H7 (cell line): ENCODE results near the gene HIVEP3. TPM values are rescaled to one million over a fixed set of nuclear protein-coding genes. Genes with fewer than 3 reads are reported as not detected.

Source experiments
- DNase-seq: peaks from one replicate; pipeline ENCODE4 v3.0.0; 2012
- H3K27me3 ChIP-seq: 2 replicates; pipeline ENCODE4 v1.6.0; 2011; ENCODE audit warnings: mild to moderate bottlenecking, low read length; ENCODE audit not compliant: control insufficient read depth, insufficient read depth
- H3K36me3 ChIP-seq: replicated peaks from 2 replicates; pipeline ENCODE4 v1.5.1; 2011; ENCODE audit warnings: low read length; ENCODE audit not compliant: control insufficient read depth, insufficient read depth
- H3K4me3 ChIP-seq: 2 replicates; pipeline ENCODE4 v1.5.1; 2011; ENCODE audit warnings: low read depth, mild to moderate bottlenecking, control low read depth, low read length, moderate library complexity; ENCODE audit not compliant: insufficient read depth
- total RNA-seq: library from RNA; depleted of rRNA; stranded (reverse); fragments of >200 nt; shearing (Covaris generic); gene quantifications from 2 replicates; pipeline ENCODE4 v1.2.3, GENCODE V29; 2014

The HIVEP3 gene
- total RNA-seq, 1 experiment from 2014 or later, result 1.8 TPM

DNA sequence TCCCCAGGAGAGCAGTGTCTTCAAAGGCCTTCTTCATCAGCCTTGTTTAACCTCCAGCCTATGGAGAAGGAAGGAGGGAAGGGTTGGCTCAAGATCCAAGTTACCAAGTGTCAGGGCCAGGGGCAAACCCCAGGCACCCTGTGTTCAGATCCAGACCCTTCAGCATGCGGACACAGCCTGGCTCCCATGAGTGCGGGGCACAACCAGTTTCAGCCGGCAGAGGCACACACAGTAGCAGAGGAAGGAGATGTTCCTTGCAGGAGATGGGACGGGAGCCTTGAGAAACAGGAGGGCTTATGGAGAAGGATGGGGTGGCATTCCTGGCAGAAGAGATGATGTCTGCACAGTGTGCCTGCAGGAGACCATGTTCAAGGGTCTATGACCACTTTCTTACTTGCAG is 272.5 kb downstream of the HIVEP3 start:
- H3K27me3 ChIP-seq, result no peaks in the 10 kb centered on the region; the same call in 1 of the 2 replicates
- DNase-seq, result no peak
- no peaks in the 10 kb centered on the region for H3K36me3 ChIP-seq
- no peak overlapping the region for H3K4me3 ChIP-seq

DNA sequence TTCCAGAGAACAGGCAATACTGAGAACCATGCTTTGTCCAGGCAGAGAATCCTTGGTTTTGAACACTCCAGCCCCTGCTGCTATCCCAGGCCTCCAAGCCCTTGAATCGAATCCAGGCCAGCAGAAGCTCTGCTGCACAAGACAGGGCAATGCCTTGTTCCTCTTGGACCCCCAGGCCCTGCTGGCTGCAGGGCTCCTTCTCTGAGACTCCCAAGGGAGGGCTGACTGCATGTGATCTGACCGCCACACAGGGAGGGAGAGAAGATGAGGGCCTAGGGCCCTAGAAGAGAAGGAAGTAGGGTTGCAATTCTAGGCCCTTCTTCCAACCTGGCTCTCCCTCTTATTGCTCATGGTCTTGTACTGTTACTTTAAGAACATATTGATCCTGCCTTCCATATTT is 273.7 kb downstream of the HIVEP3 start:
- Histone ChIP-seq H3K27me3 (no peaks in the 10 kb centered on the region; the same call in 1 of the 2 replicates), H3K36me3 (no peaks in the 10 kb centered on the region), H3K4me3 (no peak overlapping the region)
- DNase-seq, result no peak

DNA sequence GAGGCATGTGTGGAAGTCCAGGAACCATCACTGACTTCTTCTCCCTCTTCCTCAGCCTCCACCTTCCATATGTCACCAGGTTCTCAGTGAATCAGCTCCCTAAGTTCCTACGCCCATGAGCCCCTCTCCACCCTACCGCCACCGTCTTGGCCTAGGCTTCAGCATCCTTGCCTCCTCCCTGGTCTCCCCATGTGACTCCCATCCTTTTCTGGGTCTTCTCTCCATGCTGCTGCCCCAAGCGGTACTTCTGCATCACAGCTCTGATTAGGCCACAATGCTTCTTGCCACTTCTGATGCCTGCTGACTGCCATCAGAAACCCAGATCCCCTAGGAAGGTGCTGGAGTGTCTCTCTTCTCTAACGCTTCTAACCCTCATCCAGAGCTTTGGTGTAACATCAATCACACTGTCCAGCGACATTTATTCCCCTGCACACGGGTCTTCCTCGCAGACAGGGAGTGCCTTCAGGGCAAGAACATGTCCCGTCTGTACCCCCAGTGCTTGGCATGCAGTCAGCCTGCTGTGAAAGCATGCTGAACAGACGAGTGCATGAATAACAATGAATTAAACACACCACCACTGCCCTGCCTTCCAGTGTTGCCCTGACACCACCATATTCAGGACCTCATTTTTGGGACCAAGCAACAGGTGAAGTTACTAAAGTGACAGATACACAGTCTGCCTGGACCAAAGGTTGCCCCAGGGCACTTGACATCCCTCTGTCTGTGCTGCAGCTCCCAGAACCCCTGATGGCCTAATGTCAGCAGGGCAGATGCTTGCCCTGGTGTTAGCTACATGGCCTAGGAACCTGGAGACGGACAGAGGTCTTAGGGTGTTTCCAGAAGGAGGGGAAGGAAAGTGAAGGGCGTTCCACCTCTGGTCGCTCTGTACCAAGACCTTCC is 275.6 kb downstream of the HIVEP3 start:
- DNase-seq, result no peak
- H3K27me3 ChIP-seq, result no peaks in the 10 kb centered on the region; the same call in 1 of the 2 replicates

DNA sequence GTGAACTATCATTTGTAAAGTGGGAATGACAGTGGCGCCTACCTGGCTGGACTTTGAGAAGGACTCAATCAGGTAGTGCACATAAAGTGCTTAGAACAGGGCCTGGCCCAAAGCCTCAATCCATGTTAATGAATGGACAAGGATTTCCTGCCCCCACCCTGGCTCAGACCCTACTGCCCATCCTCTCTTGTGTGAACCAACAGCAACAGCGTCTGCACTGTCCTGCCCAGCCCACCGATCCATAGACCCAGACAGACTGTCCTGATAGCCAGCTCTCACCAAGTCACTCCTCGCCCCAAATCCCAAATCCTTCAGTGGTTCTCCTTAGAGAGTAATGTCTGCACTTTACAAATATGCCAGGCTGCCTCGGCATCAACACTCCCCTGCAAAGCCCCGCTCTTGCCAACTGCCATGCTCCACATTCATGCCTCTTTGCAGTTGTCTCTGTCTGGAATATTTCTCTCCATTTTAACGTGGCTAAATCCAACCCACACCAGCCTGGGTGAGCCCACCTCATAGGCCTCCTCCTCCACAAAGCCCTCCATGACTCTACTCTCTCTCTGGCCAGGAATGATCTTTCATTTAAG is 276.7 kb downstream of the HIVEP3 start:
- no peaks in the 10 kb centered on the region for H3K36me3 ChIP-seq
- H3K4me3 ChIP-seq, result no peak overlapping the region
- no peaks in the 10 kb centered on the region; the same call in 1 of the 2 replicates for H3K27me3 ChIP-seq
- no peak for DNase-seq

More for the DNA sequence above, 275.6 kb downstream of the HIVEP3 start:
- Histone ChIP-seq H3K4me3 (no peak overlapping the region), H3K36me3 (no peaks in the 10 kb centered on the region)

DNA sequence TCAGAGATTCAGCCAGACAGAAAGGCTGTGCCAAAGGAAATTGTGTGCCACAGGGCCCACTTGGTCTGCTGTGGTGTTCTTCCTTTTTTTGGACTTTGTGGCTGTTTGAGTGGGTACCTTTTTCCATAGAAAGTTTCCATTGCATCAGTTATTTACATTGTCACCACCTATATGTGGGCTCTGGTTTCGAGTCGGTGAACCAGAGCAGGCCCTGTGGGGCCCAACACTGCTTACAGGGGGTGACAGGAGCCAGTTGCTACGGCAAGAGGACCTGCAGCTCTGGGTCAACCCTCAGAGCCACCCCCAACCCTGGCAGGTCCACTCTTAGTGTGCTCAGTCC is 277.3 kb downstream of the HIVEP3 start:
- H3K27me3 ChIP-seq, result no peaks in the 10 kb centered on the region; the same call in 1 of the 2 replicates
- no peaks in the 10 kb centered on the region for H3K36me3 ChIP-seq
- no peak overlapping the region for H3K4me3 ChIP-seq
- no peak for DNase-seq

DNA sequence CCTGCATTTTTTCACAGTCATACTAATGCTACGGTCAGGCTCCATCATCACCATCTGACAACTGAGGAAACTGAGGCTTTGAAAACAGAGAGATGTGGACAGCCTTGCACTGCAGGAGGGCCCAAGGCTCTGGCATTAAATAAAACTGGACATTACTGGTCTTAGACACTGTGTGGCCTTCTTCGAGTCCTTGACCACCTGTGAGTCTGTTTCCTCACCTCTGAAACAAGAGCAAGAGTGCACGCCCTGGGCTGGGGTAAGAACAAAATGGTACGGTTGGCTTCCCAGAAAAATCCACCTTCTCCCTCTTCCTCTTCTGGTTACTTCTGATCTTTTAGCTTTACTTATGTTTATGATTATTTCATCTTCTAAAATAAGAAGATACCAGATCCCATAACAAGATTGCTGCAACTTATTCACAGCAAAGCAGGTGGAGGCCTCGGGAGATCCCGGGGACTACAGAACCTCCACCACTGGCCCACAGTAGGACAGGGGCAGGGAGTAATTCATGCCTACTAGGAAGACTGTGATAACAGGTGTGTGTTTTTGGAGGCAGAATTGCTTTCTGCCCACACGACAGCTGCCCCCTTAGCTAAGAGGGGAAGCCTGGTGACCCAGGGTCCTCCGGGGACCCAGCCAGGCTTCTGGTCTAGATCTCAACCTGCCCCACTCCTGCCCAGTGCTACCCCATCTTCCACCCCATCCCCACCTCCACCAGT is 277.8 kb downstream of the HIVEP3 start:
- DNase-seq, result no peak
- Histone ChIP-seq H3K4me3 (no peak overlapping the region), H3K36me3 (no peaks in the 10 kb centered on the region), H3K27me3 (no peaks in the 10 kb centered on the region)

DNA sequence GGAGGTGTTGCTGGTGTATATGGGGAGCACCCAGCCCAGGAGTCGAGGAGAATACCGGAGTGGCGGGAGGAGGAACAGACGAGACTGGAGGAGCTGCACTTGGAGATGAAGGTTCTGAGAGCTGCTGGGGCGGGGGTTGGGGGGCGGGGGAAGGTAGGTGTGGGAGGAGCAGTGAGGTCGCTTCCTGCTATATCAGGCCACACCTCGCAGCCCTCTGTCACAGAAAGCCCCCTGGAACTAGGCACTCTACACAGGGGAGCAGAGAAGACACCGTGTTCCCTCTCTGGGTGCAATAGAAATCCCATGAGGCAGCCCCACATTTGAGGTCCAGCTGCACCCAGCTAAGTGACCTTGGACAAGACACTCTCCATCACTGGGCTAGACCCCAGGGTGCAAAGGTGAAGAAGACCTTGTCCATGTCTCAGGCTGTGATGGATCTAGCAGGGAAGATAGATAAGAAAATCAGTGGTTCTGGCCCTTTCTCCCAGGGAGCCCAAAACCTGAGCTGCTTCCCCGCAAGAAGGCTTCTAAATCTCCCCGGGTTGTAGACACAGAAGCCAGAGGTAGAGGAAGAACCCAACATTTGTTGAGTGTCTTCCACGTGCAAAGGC is 278.5 kb downstream of the HIVEP3 start:
- DNase-seq, result no peak
- H3K27me3 ChIP-seq, result no peaks in the 10 kb centered on the region
- H3K4me3 ChIP-seq, result no peak overlapping the region
- no peaks in the 10 kb centered on the region for H3K36me3 ChIP-seq

DNA sequence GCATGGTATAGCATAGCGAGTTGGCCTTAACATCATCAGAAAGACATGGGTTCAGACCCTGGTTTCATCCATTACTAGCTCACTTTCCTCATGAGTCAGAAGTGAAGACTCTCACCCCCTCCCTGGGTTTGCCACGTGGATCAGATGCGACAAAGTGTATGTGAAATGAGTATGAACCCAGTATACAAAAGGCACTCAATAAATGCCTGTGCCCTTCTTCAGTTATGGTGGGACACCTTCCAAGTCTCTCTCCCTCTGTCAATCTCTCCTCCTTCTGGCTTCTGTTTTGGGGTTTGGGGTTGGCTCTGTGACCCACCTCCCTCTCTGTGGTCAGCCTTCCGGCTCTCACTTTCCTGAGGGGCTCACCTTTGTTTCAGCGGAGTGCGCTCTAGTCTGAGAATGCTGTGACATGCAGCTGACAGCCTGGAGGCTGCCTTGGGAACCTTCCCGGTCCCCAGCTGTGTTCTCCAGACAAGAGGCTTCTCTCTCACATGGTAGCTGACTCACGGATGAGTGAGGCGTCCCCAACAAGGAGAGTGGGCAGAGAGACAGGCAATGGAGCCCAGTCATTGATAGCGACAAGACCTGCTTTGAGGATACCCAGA is 279.3 kb downstream of the HIVEP3 start:
- Histone ChIP-seq H3K4me3 (no peak overlapping the region), H3K27me3 (no peaks in the 10 kb centered on the region), H3K36me3 (no peaks in the 10 kb centered on the region)
- DNase-seq, result no peak

DNA sequence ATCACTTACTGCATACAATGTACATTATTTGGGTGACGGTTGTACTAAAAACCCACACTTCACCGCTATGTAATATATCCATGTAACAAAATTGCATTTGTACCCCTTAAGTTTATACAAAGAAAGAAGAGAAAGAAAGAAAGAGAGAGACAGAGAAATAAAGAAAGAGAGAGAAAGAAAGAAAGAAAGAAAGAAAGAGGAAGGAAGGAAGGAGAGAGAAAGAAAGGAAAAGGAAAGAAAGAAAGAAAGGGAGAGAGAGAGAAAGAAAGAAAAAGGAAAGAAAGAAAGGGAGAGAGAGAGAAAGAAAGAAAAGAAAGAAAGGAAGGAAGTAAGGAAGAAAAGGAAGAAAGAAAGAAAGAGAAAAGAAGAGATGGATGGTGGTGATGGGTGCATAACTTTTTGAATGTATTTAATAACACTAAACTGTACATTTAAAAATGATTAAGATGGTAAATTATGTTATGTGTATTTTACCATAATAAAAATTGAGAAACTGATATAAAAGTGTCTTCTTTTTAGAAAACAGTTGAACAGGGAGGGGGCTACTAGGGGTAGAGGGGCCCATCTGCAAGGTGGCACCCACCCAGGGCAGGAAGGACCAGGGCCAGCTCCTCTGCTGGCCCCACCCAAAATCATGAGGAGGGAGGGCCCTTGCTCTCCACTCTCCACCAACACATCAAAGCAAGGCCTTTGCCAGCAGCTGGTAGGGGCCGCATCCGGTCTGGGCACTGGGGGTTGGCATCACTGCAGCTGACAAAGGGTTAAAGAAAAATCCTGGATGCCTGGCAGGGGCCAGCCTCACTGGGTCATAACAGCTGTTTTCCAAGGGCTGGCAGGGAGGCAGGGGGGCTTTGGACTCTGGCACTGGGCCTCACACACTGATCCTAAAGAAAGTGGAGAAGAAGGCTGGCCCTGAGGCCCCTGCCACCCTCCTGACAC is 280.4 kb downstream of the HIVEP3 start:
- no peaks in the 10 kb centered on the region for H3K36me3 ChIP-seq
- H3K4me3 ChIP-seq, result no peak overlapping the region
- DNase-seq, result no peak
- no peaks in the 10 kb centered on the region for H3K27me3 ChIP-seq

DNA sequence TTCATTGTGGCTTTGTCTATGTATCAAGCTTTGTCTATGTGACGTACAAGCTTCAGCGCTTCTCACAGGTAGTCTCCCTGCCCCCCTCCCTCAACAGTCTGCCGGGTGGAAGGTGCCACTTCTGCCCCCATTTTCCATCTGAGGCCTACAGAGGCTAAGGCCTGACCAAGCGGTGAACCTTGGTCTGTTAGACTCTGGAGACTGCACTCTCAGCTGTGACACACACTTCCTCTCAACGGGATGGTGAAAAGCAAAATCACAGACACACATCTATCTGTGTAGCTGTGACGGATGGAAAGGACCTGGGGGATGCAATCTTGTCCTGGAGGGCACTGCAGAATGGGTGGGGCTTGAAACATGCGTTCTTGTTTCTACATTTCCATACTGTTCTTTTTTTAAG is 281.4 kb downstream of the HIVEP3 start:
- DNase-seq, result no peak
- Histone ChIP-seq H3K4me3 (no peak overlapping the region), H3K27me3 (no peaks in the 10 kb centered on the region), H3K36me3 (no peaks in the 10 kb centered on the region)

DNA sequence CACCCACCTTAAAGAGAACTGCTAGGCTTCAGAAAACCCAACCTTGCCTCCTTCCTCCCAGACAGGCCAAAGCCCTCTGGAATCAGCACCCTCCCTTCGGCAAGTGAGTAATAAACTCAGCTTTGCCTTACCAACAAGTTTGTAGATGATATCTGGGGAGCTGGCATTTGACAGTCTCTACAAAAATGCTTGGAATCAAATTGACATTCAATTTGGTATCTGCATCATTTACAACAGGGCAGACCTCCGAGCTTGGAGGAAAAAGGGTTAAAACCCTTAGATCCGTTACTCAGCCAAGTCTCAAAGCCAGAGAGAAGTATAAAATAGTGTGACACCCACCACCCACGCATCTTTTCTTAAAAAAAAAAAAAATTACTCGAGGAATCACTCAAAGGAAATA is 285.0 kb downstream of the HIVEP3 start:
- H3K4me3 ChIP-seq, result no peak overlapping the region
- no peaks in the 10 kb centered on the region for H3K27me3 ChIP-seq
- no peak for DNase-seq
- no peaks in the 10 kb centered on the region for H3K36me3 ChIP-seq

DNA sequence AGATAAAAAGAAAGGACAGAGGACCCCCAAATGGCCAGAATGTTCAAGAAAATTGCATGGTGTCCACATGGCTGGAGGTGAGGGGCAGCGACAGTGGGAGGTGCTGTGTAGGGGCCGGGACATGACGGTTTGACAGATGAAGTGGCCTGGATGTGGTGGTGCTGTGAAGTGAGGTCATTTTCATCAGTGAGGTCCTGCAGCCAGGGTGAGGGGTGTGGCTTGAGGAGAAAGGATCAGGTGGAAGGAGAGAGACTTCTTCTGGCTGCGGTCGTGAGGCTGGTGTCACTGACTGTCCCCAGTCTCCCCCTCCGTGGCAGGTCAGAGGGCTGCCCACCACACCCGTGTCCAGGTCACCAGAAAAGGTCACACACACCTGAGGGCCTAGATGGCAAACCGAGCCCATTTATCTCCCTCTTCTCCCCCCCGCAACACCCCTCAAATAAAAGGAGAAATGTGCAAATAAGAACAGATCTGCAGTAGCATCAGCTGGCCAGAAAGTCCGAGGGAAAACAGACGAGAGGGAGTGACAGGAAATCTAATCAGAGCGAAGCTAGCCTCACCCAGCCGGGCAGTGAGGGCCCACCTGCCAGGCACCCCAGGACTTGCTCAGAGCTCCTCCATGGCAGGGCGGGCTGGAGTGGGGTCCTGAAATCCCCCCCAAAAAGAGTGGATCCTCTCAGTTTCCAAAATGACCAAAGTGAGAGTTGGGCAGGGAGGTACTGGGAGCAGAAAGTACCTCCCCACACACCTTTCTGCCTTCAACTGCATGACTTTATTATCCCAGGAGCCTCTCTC is 285.7 kb downstream of the HIVEP3 start:
- Histone ChIP-seq H3K27me3 (no peaks in the 10 kb centered on the region), H3K36me3 (no peaks in the 10 kb centered on the region), H3K4me3 (no peak overlapping the region)
- DNase-seq, result no peak

DNA sequence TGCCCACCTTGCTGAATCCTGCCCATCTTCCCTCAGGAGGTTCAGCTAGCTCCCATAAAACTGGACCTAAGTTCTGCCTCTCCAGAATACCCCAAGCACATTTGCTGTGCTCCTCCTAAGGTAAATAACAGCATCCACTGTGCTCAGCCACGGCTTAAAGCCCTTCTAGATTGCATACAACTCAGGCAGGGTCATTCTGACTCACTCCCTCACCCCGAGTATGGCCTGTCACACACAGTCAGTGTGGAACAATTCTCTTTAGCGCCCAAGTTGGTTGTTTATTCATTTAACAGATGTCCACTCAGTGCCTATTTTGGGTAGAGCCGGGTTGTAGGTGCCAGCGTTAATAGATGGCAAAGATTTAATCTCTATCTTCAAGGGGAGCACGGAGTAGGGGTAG is 286.8 kb downstream of the HIVEP3 start:
- Histone ChIP-seq H3K4me3 (no peak overlapping the region), H3K36me3 (no peaks in the 10 kb centered on the region), H3K27me3 (no peaks in the 10 kb centered on the region)
- DNase-seq, result no peak
